Stimulated activated CD8-positive, alpha-beta memory T cell treated with anti-CD3 and anti-CD28 coated beads, Interleukin-7, amount 100 ng/mL, for 1 hour (primary cell): ENCODE results near the gene GHR.

Experiments used
- DNase-seq, 2 donors: peaks; one replicate each; pipeline ENCODE4 v3.0.0-alpha.2; 2020; ENCODE audit warnings: low read depth in 2 of 2

The GHR gene

GRCh38 chr5:42516282-42517042 is 93.2 kb downstream of the GHR start:
- DNase-seq: no peak

GRCh38 chr5:42517164-42517563 is 93.9 kb downstream of the GHR start:
- no peak for DNase-seq

- no peak for DNase-seq
Observed at GRCh38 chr5:42518595-42519221, 95.5 kb downstream of the GHR start.

- DNase-seq: no peak
Observed at GRCh38 chr5:42520203-42520602, 97.0 kb downstream of the GHR start.

- DNase-seq: no peak
Observed at GRCh38 chr5:42520957-42521356, 97.7 kb downstream of the GHR start.

- no peak for DNase-seq
Observed at GRCh38 chr5:42521406-42521805, 98.2 kb downstream of the GHR start.

- DNase-seq: no peak
Observed at GRCh38 chr5:42522783-42523182, 99.5 kb downstream of the GHR start.

GRCh38 chr5:42526179-42526578 is 102.9 kb downstream of the GHR start:
- no peak for DNase-seq

GRCh38 chr5:42531611-42532010 is 108.4 kb downstream of the GHR start:
- no peak for DNase-seq

GRCh38 chr5:42542106-42542505 is 118.9 kb downstream of the GHR start:
- DNase-seq: no peak

GRCh38 chr5:42543774-42544173 is 120.5 kb downstream of the GHR start:
- DNase-seq: no peak

- no peak for DNase-seq
Observed at GRCh38 chr5:42545038-42545437, 121.8 kb downstream of the GHR start.

- DNase-seq: no peak
Observed at GRCh38 chr5:42547141-42547540, 123.9 kb downstream of the GHR start.

- no peak for DNase-seq
Observed at GRCh38 chr5:42547894-42548293, 124.7 kb downstream of the GHR start.

GRCh38 chr5:42552597-42552996 is 129.4 kb downstream of the GHR start:
- no peak for DNase-seq

GRCh38 chr5:42553461-42553860 is 130.2 kb downstream of the GHR start:
- DNase-seq: no peak

- DNase-seq: no peak
Observed at GRCh38 chr5:42555010-42555409, 131.8 kb downstream of the GHR start.

GRCh38 chr5:42555797-42556196 is 132.6 kb downstream of the GHR start:
- no peak for DNase-seq

- DNase-seq: no peak
Observed at GRCh38 chr5:42557689-42558088, 134.4 kb downstream of the GHR start.

GRCh38 chr5:42561656-42562055 is 138.4 kb downstream of the GHR start:
- DNase-seq: no peak

GRCh38 chr5:42564689-42565356 is 141.6 kb downstream of the GHR start:
- no peak for DNase-seq

- DNase-seq: no peak
Observed at GRCh38 chr5:42566652-42567295, 143.5 kb downstream of the GHR start.

- DNase-seq: no peak
Observed at GRCh38 chr5:42569325-42569724, 146.1 kb downstream of the GHR start.
